TTC549 (cell line): Measurements from ENCODE around the gene EVX2.

ENCODE experiments used
- FAIRE-seq: peaks from 2 replicates; lab custom pipeline; 2012; peaks lifted over from hg19 to GRCh38; lab: Jason Lieb, UNC

The EVX2 gene

GRCh38 chr2:176096243-176096985 is 12.7 kb upstream of the EVX2 start:
- FAIRE-seq, result no peak

DNA sequence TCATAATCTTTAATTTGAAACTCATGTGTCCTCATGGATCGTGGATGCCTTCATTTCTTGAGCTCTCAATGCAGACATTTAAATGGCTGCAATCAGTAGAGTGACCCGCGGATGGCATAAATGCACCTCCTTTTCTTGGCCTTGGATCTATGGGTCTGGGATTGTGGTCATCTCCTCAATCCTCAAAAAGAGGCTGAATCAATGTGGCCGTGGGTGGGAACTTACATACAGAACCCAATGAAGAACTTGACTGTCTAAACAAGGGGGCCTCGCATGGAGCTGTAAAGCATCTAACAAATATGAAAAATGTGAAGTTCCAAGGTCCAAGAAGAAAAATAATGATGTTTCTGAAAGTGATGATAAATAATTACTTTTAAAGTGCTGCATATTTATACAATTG is 11.7 kb upstream of the EVX2 start:
- no peak for FAIRE-seq

- no peak for FAIRE-seq
These were observed 10.6 kb upstream of the EVX2 start for GRCh38 chr2:176094349-176094748.

DNA sequence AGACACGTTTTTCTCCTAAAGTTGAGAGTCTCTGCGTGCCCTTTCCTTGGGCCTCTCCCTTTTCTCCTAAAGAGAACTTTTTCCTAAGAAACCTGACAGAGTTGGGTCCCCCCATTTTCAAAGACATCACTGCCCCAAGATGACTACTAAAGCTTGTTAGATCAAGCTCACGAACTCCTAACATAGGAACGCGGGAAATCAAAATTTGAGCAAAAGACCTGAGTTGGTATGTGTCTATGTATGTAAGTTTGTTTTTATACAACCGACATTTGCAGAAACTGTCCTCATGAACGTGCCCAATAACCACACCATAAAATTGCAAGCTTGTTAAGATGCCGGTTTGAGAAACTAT is 10.1 kb upstream of the EVX2 start:
- FAIRE-seq, result no peak

DNA sequence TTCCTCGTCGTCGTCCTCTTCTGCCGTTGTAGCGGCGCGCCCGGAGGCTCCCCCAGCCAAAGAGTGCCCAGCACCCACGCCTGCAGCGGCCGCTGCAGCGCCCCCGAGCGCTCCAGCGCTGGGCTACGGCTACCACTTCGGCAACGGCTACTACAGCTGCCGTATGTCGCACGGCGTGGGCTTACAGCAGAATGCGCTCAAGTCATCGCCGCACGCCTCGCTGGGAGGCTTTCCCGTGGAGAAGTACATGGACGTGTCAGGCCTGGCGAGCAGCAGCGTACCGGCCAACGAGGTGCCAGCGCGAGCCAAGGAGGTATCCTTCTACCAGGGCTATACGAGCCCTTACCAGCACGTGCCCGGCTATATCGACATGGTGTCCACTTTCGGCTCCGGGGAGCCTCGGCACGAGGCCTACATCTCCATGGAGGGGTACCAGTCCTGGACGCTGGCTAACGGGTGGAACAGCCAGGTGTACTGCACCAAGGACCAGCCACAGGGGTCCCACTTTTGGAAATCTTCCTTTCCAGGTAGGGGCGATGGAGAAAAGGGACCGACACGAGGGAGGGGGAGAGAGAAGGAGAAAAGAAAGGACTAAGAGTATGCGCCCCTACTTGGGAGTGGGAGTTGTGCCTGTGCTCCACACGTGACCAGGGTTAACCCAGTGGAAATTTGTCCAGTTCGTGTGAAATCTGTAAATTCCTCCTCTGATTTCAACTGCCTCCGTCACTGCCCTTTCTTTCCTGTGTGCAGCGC is 9.6 kb upstream of the EVX2 start:
- FAIRE-seq, result no peak

DNA sequence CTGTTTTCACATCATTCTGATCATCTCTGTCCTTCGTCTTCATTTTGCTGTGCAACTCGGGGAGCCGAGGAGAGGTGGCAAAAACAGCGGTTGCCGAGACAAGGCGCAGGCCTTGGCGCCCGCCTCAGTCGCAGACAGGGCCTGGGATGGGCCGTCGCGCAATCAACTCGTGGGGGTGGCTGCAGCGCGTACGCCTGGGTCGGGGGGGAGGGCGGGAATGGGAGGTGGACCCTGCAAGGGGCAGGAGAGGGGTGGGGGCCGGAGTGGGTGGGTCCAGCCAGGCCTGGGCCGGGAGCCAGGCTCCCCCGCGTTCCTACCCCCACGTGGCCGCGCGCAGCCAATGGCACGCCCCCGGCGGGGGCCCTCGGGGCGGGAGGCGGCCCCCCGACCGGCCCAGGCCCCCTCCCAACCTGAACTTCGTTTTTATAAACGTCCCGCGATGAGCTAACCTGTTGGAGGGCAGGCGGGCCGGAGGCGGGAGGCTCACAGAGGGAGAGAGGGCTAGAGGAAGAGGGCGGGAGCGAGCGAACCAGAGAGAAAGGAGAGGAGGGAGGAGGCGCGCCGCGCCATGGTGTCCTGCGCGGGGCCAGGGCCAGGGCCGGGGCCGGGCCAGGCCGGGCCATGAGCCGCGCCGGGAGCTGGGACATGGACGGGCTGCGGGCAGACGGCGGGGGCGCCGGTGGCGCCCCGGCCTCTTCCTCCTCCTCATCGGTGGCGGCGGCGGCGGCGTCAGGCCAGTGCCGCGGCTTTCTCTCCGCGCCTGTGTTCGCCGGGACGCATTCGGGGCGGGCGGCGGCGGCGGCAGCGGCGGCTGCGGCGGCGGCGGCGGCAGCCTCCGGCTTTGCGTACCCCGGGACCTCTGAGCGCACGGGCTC is 8.7 kb upstream of the EVX2 start, which contains the start of gene HOXD13:
TSS of gene HOXD13 (plus strand) at position 452 of the 875 bp plus-strand sequence. CDS start at position 622, 170 bp downstream.
- FAIRE-seq, result no peak

DNA sequence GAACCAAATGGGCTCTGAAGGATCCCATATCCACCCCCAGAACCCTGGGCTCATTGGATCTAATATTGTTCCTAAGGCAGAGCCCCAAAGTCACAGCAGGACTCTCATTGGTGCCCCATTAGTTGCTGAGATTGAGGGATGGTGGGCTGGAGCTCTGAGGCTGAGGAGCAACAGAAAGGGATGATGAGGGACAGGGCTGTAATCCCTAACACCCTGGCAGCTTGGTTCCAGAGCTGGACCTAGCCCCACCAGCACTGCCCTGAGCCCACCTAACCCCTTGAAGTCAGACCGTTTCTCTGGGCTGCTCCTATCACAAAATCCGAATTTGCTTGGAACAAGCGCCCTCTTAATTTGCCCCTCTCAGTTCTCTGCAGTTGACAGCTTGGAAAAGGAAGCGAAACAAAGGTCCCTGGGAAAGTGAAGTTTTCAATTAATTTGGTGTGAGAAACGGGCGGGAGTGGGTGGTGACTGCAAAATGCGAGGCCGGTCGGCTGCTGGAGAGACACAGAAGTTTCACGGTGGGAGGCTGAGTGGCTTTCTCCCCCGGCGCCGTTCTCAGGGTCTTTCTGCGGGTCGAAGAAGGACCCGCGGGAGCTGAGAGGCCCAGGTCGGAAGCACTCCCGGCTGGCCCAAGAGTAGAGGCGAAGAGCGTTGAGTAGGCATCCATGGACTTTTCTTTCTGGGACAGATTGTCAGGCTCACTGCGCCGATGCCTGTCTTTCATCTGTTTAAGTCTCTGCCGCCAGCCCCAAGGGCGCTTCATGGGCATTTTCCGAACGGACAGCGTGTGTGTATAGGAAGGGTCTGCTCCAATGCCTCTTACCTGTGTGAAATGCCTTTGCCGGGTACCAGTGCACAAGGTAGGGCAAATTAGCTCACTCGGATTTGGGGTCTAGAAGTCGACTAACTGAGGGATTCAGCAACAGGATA is 7.8 kb upstream of the EVX2 start:
- FAIRE-seq, result no peak

DNA sequence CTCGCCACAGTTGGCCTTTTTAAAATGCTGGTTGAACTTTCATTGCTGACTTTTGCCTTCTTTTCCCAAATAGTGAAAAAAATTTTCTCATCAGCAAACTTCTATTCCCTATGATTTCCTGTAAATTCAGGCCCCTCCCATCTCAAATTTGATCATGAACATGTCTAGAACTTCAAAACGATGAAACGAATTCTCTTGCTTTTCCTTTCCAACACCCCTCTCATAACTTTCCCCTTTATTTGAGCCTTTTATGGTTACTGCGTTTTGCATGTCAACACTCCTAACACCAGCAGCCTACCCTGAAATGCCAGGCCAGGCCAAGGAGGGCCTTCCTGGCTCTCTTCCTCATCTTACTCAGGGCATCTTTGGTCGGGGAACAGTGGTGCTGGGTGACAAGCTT is 7.1 kb upstream of the EVX2 start:
- no peak for FAIRE-seq

- FAIRE-seq, result no peak
These were observed 6.2 kb upstream of the EVX2 start for GRCh38 chr2:176089843-176090395.

DNA sequence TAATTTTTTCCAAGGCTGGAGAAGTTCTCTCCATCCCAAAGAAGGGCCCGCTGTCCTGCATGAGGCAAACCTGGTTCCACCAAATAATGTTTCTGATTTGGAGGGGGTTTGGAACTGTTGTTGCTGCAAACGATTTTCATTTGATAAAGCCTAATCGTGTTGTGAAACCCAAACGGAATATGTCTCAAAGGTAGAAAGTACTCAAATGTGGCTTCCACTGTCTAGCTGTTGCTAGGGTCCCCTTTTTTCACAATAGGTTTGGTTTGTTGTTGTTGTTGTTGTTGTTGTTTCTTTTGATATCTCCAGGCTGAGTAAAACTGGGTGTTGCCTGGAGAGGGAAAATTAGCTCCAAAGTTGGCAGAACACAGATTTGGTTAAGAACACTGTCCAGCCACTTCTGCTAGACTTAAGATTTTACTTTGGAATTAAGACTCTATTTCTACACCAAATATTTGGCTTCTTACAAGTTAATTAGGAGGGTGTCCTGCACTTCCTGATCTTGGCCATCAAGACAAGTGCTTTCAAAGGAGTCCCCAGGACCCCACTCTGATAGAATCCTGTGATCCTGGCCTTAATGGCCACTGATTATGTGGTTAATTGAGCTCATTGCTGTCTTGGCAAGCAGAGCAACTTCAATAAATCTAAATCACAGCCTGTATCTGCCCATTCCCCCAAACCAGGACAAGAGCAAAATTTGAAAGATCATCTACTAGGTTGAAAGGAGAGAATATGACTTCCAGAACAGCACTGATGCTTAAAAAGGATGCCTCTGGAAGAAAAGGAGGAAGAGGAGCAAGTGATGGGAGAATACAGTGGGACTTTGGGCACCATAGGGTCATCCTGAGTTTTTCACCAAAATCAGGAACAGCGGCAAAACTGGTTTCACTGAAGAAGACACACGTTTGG is 5.4 kb upstream of the EVX2 start:
- FAIRE-seq, result no peak

GRCh38 chr2:176088048-176088936 is 4.5 kb upstream of the EVX2 start:
- no peak for FAIRE-seq

- FAIRE-seq, result no peak
These were observed 3.7 kb upstream of the EVX2 start for GRCh38 chr2:176087330-176088047.

- no peak for FAIRE-seq
These were observed 2.4 kb upstream of the EVX2 start for GRCh38 chr2:176085861-176086771.

DNA sequence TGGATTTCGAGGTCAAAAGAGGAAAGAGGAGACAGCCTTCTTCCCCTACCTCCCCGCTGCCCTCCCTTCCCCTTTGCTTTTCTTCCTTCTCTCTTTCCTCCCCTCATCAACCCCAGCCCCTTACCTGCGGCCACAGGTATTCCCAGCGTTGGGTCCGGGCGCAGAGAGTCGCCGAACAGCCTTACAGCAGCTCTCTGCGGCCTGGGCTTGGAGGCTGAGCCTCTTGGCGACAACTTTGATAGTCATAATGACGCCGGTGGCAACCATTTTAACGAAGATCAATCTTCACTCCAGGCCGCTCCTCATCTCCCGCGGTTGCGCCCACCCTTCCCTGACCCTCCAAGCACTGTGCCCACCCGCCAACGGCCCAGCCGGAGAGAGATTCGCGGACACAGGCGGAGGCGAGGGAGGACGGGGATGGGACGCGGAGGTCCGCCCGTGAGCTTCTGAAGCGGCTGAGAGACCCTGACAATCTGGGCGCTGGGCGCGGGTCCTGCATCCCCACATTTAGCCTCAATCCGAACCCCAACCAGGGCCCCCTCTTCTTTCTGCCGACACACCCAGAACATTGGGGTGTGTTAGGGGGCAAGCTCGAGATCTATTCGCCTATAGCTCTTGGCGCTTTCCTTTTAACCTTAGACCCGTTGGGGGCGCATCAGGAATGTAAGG is 1.5 kb upstream of the EVX2 start:
- FAIRE-seq, result no peak

DNA sequence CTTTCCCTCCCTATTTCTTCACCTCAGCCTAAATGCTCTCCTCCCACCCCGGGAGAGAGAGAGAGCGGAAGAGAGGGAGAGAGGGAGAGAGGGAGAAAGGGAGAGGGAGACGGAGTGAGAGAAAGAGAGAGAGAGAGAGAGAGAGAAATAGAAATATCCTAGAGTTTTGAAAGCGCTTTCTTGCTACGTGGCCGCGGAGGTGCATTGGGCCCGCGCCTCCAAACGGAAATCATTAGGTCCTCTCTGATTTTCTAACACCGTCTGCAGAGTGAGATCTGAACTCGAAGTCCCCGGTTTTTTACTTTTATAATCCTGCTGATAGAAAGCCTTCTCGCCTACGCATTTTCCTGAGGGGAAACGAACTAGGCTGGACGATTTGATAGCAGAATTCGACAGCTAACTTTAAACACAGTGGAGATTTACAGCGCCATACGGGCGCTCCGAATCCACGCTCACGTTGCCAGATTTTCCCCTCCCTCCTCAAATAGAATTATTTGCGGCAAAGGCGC is 903 bp upstream of the EVX2 start:
- FAIRE-seq, result no peak

DNA sequence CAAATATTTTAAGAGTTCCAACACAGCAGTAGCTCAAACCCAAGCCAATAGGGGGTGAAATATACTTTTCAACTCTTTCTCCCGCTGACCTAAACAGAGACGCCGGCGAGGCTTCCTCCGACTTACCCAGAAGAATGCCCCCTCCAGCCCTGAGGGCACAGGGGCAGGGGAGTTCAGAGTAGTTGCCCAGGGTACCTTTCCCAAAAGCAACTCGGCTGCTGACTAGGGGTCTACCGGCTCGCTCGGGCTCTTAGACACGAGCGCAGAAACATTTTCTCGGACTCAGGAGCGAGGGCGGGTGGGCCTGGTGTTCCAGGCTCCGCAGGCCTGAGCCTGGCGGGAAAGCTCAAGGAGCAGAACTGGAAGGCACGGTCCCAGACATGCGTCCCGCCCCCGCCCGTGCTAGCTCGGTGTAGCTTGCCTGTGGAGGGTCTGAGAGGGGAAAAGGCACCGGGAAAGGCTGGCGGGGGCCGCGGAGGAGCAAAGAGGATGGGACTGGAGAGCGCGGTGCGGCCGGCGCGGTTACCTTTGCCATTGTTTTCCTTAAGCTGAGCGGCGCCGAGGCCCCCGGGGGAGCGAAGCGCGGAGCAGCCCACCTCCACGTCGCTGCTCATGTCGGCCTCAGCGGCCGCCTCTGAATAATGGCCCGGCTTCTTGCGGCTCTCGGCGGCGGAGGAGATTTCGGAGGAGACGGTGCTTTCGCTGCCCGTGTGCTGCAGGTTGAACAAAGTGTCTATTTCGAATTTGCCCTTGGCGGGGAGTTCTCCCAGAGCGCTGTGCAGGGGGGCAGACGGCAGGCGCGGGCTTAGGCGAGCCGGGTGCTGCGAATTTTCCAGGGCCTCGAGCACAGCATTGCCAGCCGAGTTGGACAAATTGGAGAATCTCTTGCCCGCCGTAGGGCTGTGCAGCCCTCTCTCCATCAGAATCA is 674 bp downstream of the EVX2 start:
- FAIRE-seq, result no peak
